ENCODE data around the gene MLF2. TPM values are rescaled to one million over a fixed set of nuclear protein-coding genes. Genes with fewer than 3 reads are reported as not detected.

The MLF2 gene
- total and polyA plus RNA-seq, 2 of the 13 experiments (the other 11 are each of a cell fraction or from before 2014, with no cell fraction given) = 88.1 to 167 TPM

- TF ChIP-seq FOXA1 (IDR thresholded peaks at IDR 0.05) (no peak), FOXA1 (CRISPR knock-in tag; IDR thresholded peaks at IDR 0.05) (no peak), MZF1 (CRISPR knock-in tag; IDR thresholded peaks at IDR 0.05; ENCODE audit: borderline replicate concordance) (no peak), NR2C2 (CRISPR knock-in tag; IDR thresholded peaks at IDR 0.05; ENCODE audit: borderline replicate concordance) (peak; percentile 80), POGK (CRISPR knock-in tag; conservative IDR thresholded peaks at IDR 0.05) (peak; percentile 50; the same call in 1 of the 2 replicates), ZNF556 (CRISPR knock-in tag; IDR thresholded peaks at IDR 0.05; ENCODE audit: borderline replicate concordance) (0 out of 2 replicates have a peak, but pooled peaks have one; percentile 29), NAIF1 (CRISPR knock-in tag; IDR thresholded peaks at IDR 0.05; ENCODE audit: borderline replicate concordance) (0 out of 2 replicates have a peak, but pooled peaks have one; percentile 61), PCBP1 (IDR thresholded peaks at IDR 0.05; ENCODE audit: borderline replicate concordance, low read depth, low read length) (0 out of 2 replicates have a peak, but pooled peaks have one; percentile 54), DR1 (CRISPR knock-in tag; IDR thresholded peaks at IDR 0.05) (peak; percentile 85), MEIS2 (CRISPR knock-in tag; IDR thresholded peaks at IDR 0.05) (peak; percentile 29; the same call in 1 of the 2 replicates), ZFP1 (CRISPR knock-in tag; IDR thresholded peaks at IDR 0.05) (no peak; the same call in none of the 2 replicates), NCOA5 (CRISPR knock-in tag; IDR thresholded peaks at IDR 0.05) (no peak), AGO2 (optimal IDR thresholded peaks at IDR 0.05; ENCODE audit: low read depth, low read length) (peak; percentile 91), KDM3A (CRISPR knock-in tag; IDR thresholded peaks at IDR 0.05; ENCODE audit: low read depth) (peak; percentile 41), PRDM4 (CRISPR knock-in tag; IDR thresholded peaks at IDR 0.05; ENCODE audit: borderline replicate concordance) (no peak), ZNF737 (CRISPR knock-in tag; IDR thresholded peaks at IDR 0.05; ENCODE audit: borderline replicate concordance) (no peak), ZBTB49 (CRISPR knock-in tag; IDR thresholded peaks at IDR 0.05; ENCODE audit: borderline replicate concordance) (peak; percentile 28; the same call in 1 of the 2 replicates), ZBTB1 (CRISPR knock-in tag; IDR thresholded peaks at IDR 0.05; ENCODE audit: borderline replicate concordance) (no peak), ZNF253 (CRISPR knock-in tag; IDR thresholded peaks at IDR 0.05; ENCODE audit: borderline replicate concordance) (no peak)
- TF ChIP-seq, protein P1, sequence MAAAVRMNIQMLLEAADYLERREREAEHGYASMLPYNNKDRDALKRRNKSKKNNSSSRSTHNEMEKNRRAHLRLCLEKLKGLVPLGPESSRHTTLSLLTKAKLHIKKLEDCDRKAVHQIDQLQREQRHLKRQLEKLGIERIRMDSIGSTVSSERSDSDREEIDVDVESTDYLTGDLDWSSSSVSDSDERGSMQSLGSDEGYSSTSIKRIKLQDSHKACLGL (CRISPR knock-in tag; IDR thresholded peaks at IDR 0.05) = peak; percentile 91
- TF ChIP-seq, protein P2, sequence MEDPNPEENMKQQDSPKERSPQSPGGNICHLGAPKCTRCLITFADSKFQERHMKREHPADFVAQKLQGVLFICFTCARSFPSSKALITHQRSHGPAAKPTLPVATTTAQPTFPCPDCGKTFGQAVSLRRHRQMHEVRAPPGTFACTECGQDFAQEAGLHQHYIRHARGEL (CRISPR knock-in tag; IDR thresholded peaks at IDR 0.05) = 0 out of 2 replicates have a peak, but pooled peaks have one; percentile 72
Observed at GRCh38 chr12:6752921-6753771, at the start of gene MLF2 (continued).
